ENCODE results near the gene GPI. TPM values are rescaled to one million over a fixed set of nuclear protein-coding genes. Genes with fewer than 3 reads are reported as not detected.

The GPI gene
- total and polyA plus RNA-seq, 2 of the 8 experiments (the other 6 are each of a cell fraction or from before 2014, with no cell fraction given), result 171 to 360 TPM

GRCh38 chr19:34337739-34338138 lies 27.3 kb upstream of the GPI start:
- no peaks in the 10 kb centered on the region for H3K4me1 ChIP-seq (replicated peaks in 1 of 4; ENCODE audit: control insufficient read depth in 3 of 4, insufficient read depth in 4 of 4, low read length in 3 of 4)
- no peak overlapping the region for H2AK5ac ChIP-seq (ENCODE audit: low read depth, low read length)
- peaks cover 12 to 43% (median 21%) of the 10 kb centered on the region in 4 experiments for H3K36me3 ChIP-seq (ENCODE audit: control insufficient read depth in 2 of 4, insufficient read depth in 4 of 4, low read length in 3 of 4)
- H4K5ac ChIP-seq (ENCODE audit: insufficient read length, low read depth, low read length), result no peak overlapping the region
- TF ChIP-seq MAX (IDR thresholded peaks at IDR 0.05), result no peak
- no peak for TF ChIP-seq NRF1 (IDR thresholded peaks at IDR 0.05; ENCODE audit: low read depth, low read length)
- TF ChIP-seq RXRA (IDR thresholded peaks at IDR 0.05; ENCODE audit: insufficient read depth, low read depth, low read length), result no peak
- TF ChIP-seq ATF3 (IDR thresholded peaks at IDR 0.05; ENCODE audit: insufficient read depth, low read depth, low read length), result no peak
- no peak for TF ChIP-seq PHF8 (conservative IDR thresholded peaks at IDR 0.05; ENCODE audit: low read depth, low read length)
- TF ChIP-seq KDM1A (IDR thresholded peaks at IDR 0.05; ENCODE audit: borderline replicate concordance, low read length), result no peak
- TF ChIP-seq KDM4A (IDR thresholded peaks at IDR 0.05; ENCODE audit: low read depth, low read length, severe bottlenecking), result no peak
- TF ChIP-seq USF2 (IDR thresholded peaks at IDR 0.05; ENCODE audit: low read length), result no peak
- no peak for TF ChIP-seq ZNF274 (IDR thresholded peaks at IDR 0.05; ENCODE audit: borderline replicate concordance, extremely low read depth, low read length)
- no peak for TF ChIP-seq RNF2 (IDR thresholded peaks at IDR 0.05; ENCODE audit: borderline replicate concordance, low read depth, low read length, missing control alignments, poor library complexity, severe bottlenecking)
- H3K4me3 ChIP-seq (ENCODE audit: extremely low read depth in 1 of 4, insufficient read depth in 2 of 4, low read depth in 3 of 4, low read length in 4 of 4), result no peak overlapping the region
- CTCF ChIA-PET (ENCODE audit: partially characterized antibody), result interaction anchor here (0.9 to 4.2 kb wide), 13 partner anchors 9 to 117 kb away, joined by 3 to 27 read pairs (median 4); no protein-coding TSS in a partner anchor
- no peaks in the 10 kb centered on the region for H3K79me2 ChIP-seq (ENCODE audit: control insufficient read depth in 1 of 2, insufficient read depth in 2 of 2, low read length in 2 of 2)
- H4K91ac ChIP-seq (replicated peaks; ENCODE audit: insufficient read length, low read length), result no peak overlapping the region
- no peaks in the 10 kb centered on the region for H4K20me1 ChIP-seq (replicated peaks in 1 of 2; ENCODE audit: control insufficient read depth in 1 of 2, insufficient read depth in 2 of 2, low read length in 2 of 2)
- no peak overlapping the region for H3K14ac ChIP-seq (ENCODE audit: insufficient read length)
- no peak overlapping the region for H2BK15ac ChIP-seq (ENCODE audit: low read length)
- H2BK20ac ChIP-seq (ENCODE audit: low read length), result no peak overlapping the region
- no peaks in the 10 kb centered on the region for H3K23me2 ChIP-seq (ENCODE audit: low read depth, low read length)
- H2BK120ac ChIP-seq (replicated peaks; ENCODE audit: low read depth, low read length), result no peak overlapping the region
- no peaks in the 10 kb centered on the region for H3K27me3 ChIP-seq (replicated peaks in 1 of 4; ENCODE audit: control insufficient read depth in 3 of 4, extremely low read depth in 1 of 4, insufficient read depth in 3 of 4, low read length in 3 of 4)
- H3K4ac ChIP-seq (replicated peaks; ENCODE audit: insufficient read length, low read depth, low read length), result no peak overlapping the region
- POLR2A ChIA-PET (ENCODE audit: partially characterized antibody), result interaction anchor here (0.9 to 1.1 kb wide), 2 partner anchors 12 to 40 kb away, joined by 4 read pairs; no protein-coding TSS in a partner anchor
- H2AFZ ChIP-seq (ENCODE audit: low read length), result no peak overlapping the region
- no peaks in the 10 kb centered on the region for H3K9me3 ChIP-seq (ENCODE audit: insufficient read depth in 2 of 2, low read depth in 1 of 2, low read length in 1 of 2)
- no peak overlapping the region for H3K4me2 ChIP-seq (ENCODE audit: insufficient read depth in 1 of 2, low read depth in 2 of 2, low read length in 2 of 2)
- no peak overlapping the region for H3K27ac ChIP-seq (ENCODE audit: low read depth, low read length)
- 90% methylated on average over 2 of the region's 2 CpGs; no CpG with 5 or more reads in 1 of the 2 experiments for WGBS, 2 experiments (ENCODE audit: extremely low coverage in 1 of 2, insufficient coverage in 1 of 2, insufficient read length in 1 of 2, insufficient replicate concordance in 2 of 2, low coverage in 1 of 2, low lambda C conversion rate in 2 of 2, missing lambda C conversion rate in 1 of 2)
- no peak overlapping the region for H3K56ac ChIP-seq (replicated peaks; ENCODE audit: insufficient read length, low read depth, low read length)
- H3K9ac ChIP-seq (replicated peaks in 1 of 4; ENCODE audit: extremely low read depth in 1 of 4, low read depth in 3 of 4, low read length in 3 of 4), result no peak overlapping the region
- H2BK12ac ChIP-seq (ENCODE audit: low read depth, low read length), result no peak overlapping the region
- no peak for FAIRE-seq
- no peak overlapping the region for H3K23ac ChIP-seq (ENCODE audit: insufficient read length)
- H2BK5ac ChIP-seq (ENCODE audit: low read depth, low read length), result no peak overlapping the region
- DNase-seq (ENCODE audit: low read depth in 1 of 2, low spot score in 2 of 2), result no peak
- no peak overlapping the region for H4K8ac ChIP-seq (ENCODE audit: extremely low read depth, insufficient read depth, low read length)
- H3K18ac ChIP-seq (ENCODE audit: extremely low read depth, low read length), result no peak overlapping the region
- no peaks in the 10 kb centered on the region; the same call in 1 of the 2 replicates for H3K79me1 ChIP-seq (ENCODE audit: low read depth, low read length)
